Measurements from ENCODE around the gene CRYGS.

The CRYGS gene

DNA sequence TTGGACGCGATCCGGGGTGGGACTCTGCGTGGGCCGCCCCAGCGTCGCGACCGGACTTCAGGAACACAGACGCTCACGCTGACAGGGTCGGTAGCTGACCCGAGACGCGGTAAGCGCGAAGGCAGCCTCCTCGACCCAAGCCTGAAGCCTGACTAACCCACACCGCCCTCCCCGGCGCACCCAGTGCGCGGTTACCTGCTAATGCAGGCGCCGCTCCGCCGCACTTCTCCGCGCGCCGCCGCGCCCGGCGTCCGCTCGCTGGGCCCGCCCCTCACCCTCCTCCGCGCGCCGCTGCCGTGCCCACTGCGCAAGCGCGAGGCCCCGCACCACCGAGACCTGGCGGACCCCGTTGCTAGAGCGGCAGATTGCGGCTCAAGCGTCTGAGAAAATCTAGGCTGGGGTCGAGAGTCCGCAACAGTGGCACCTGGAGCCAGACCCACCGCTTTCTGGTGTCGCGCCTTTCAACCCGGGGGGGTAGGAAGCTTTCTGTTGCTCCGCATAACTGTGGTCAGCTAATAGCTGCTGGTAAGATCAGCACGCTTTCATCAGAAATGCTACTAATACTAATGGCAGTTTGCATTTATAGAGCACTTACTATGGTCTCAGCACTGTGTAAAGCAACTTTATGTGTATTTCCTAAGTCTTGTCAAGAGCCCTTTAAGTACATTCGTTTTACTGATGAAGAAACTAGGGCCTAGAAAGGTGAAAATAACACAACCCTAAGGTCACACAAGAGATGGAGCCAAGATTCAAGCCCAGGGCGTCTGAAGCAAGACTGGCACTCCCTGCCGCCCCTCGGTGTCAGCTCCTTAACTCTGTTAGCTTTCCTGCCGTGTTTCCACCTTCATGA is 23.1 kb upstream of the CRYGS start, which contains the start of gene TBCCD1:
Gene TBCCD1 (minus strand): TSS at position 268 of the 850 bp plus-strand sequence. CDS start 3,010 bp downstream, outside the sequence.
- Histone ChIP-seq H3K36me3 (peaks cover 5 to 24% (median 23%) of the 10 kb centered on the region in 11 experiments; a peak in 21 of 22 replicates), H3K9me3 (replicated peaks in 1 of 11) (no peaks in the 10 kb centered on the region), H3K27me3 (no peaks in the 10 kb centered on the region), H3K27ac (peak within 1 kb of the TSS; percentile 75 to 89 (median 81)), H3K4me1 (peaks cover 42 to 63% (median 47%) of the 10 kb centered on the region in 10 experiments), H3K4me2 (peak within 1 kb of the TSS; percentile 85 to 97 (median 95)), H3K4me3 (peak within 1 kb of the TSS; percentile 74 to 98 (median 88)), H3K9ac (peak within 1 kb of the TSS; percentile 86 to 94 (median 90)), H4K20me1 (peaks cover 0 to 14% (median 5%) of the 10 kb centered on the region in 11 experiments; a peak in 8 of 22 replicates)
- TF ChIP-seq Cebpa-rat (IDR thresholded peaks at IDR 0.05), result no peak

DNA sequence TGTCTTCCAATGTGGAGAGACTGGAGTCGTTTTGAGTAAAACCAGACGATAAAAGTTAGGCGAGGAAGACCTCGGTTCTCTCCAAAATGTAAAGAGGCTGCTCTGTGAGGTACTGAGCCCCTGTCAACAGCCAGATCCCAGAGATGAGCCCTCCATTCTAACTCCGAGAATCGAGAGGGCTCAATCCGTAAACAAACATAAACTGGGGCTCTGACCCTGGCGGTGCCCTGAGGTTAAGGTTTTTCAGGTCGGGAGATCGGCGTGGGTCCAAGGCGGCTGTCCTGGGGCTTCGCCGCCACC is 22.5 kb upstream of the CRYGS start:
- H3K4me1 ChIP-seq, result peaks cover 37 to 57% (median 41%) of the 10 kb centered on the region in 10 experiments
- peaks cover 7 to 25% (median 24%) of the 10 kb centered on the region in 11 experiments; a peak in 21 of 22 replicates for H3K36me3 ChIP-seq
- H3K27ac ChIP-seq, result peak overlapping the region; percentile 75 to 89 (median 81)
- H3K4me2 ChIP-seq, result peak overlapping the region; percentile 83 to 97 (median 95)
- H3K9ac ChIP-seq, result peak overlapping the region; percentile 86 to 94 (median 90)
- peaks cover 0 to 9% (median 0%) of the 10 kb centered on the region in 11 experiments; a peak in 6 of 22 replicates for H4K20me1 ChIP-seq
- H3K27me3 ChIP-seq, result no peaks in the 10 kb centered on the region
- H3K9me3 ChIP-seq (replicated peaks in 1 of 11), result no peaks in the 10 kb centered on the region
- peak overlapping the region; percentile 74 to 98 (median 88) for H3K4me3 ChIP-seq
- no peak for TF ChIP-seq Cebpa-rat (IDR thresholded peaks at IDR 0.05)

DNA sequence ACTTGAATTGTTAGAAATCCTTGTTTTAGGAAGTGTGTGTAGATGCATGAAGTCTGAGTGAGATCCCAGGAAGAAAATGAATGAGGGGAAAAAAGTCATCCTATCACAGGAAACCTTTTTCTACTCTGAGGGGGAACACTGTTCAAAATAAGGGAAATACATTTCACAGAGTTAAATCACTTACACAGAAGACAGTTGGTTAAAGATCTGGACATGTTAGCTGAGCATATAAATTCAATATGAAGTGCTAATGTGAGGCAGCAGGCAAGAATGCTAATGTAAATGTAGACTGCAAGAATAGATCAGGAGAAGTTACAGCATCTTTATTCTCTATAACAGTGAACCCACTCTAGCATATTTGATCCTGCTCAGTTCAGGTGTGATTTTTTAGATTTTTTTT is 20.4 kb upstream of the CRYGS start:
- no peak for TF ChIP-seq Cebpa-rat (IDR thresholded peaks at IDR 0.05)
- Histone ChIP-seq H3K9me3 (replicated peaks in 1 of 11) (no peaks in the 10 kb centered on the region), H3K4me2 (0 out of 22 replicates have a peak overlapping the region, but pooled peaks of 1 of the 11 experiments have one; percentile 94)

DNA sequence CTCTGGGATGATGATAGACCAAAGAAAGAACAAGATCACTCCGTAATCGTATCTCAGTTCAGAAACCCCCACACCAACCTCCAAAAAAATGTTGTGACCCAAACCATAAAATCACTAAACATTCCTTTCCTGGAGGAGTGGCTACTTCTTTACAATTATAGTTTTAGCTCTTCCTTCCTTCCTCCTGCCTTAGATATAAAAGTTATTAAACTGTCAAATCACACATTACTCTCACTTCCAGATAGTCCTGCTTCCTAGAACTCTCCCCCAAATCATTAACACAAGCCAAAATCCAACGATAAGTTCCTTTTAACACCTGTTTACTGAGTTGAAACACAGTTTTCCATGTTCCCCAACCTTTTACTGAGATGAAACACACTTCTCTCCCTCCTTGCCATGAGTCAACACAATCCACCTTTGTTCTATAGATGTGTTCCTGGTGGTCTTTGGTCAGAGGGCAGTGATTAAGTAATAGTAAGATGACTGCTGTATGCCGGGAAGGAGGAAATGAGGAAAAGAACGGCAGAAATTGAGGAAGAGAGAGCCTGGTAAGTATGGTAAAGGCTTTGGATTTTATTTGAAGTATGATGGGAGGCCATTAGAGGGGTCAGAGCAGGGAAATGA is 8.3 kb upstream of the CRYGS start:
- peaks cover 78 to 99% (median 94%) of the 10 kb centered on the region in 11 experiments for H3K36me3 ChIP-seq

More for the DNA sequence above, 20.4 kb upstream of the CRYGS start:
- Histone ChIP-seq H3K4me1 (peaks cover 27 to 49% (median 32%) of the 10 kb centered on the region in 10 experiments), H3K4me3 (no peak overlapping the region), H3K27me3 (no peaks in the 10 kb centered on the region), H3K9ac (no peak overlapping the region), H3K27ac (no peak overlapping the region), H3K36me3 (peaks cover 17 to 45% (median 39%) of the 10 kb centered on the region in 11 experiments; a peak in 21 of 22 replicates), H4K20me1 (peaks cover 0 to 6% (median 0%) of the 10 kb centered on the region in 11 experiments; a peak in 1 of 22 replicates)

DNA sequence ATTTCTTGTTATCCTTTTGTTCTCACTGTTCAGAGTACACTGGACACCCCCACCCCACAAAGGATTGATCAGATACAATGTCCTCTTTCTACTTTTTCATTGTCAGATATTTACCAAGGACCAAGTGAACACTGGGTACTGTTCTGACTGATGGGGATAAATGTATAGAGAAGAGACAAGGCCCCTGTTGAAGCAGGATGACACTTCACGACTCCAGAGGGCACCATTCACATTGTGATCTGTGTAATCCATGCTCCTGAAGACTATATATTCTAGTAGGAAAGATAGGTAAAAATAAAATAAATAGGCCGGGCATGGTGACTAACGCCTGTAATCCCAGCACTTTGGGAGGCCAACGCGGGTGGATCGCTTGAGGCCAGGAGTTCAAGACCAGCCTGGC is 7.2 kb upstream of the CRYGS start:
- TF ChIP-seq Cebpa-rat (IDR thresholded peaks at IDR 0.05), result no peak
- H3K9ac ChIP-seq, result no peak overlapping the region
- H4K20me1 ChIP-seq, result no peaks in the 10 kb centered on the region
- no peak overlapping the region for H3K27ac ChIP-seq
- no peak overlapping the region for H3K4me2 ChIP-seq
- peaks cover 0 to 12% (median 0%) of the 10 kb centered on the region in 10 experiments; a peak in 5 of 20 replicates for H3K4me1 ChIP-seq
- no peaks in the 10 kb centered on the region for H3K9me3 ChIP-seq (replicated peaks in 1 of 11)
- H3K4me3 ChIP-seq, result no peak overlapping the region
- peaks cover 75 to 99% (median 92%) of the 10 kb centered on the region in 11 experiments for H3K36me3 ChIP-seq
- H3K27me3 ChIP-seq, result no peaks in the 10 kb centered on the region

More for the DNA sequence above, 8.3 kb upstream of the CRYGS start:
- no peaks in the 10 kb centered on the region for H4K20me1 ChIP-seq
- no peaks in the 10 kb centered on the region for H3K9me3 ChIP-seq (replicated peaks in 1 of 11)
- no peak overlapping the region for H3K4me3 ChIP-seq
- no peaks in the 10 kb centered on the region for H3K27me3 ChIP-seq
- H3K9ac ChIP-seq, result no peak overlapping the region
- no peak overlapping the region for H3K27ac ChIP-seq
- H3K4me1 ChIP-seq, result peaks cover 0 to 12% (median 0%) of the 10 kb centered on the region in 10 experiments; a peak in 5 of 20 replicates
- no peak for TF ChIP-seq Cebpa-rat (IDR thresholded peaks at IDR 0.05)
- peak overlapping the region in 2 of 11 experiments; percentile 32 to 39; a peak in 2 of 22 replicates for H3K4me2 ChIP-seq

DNA sequence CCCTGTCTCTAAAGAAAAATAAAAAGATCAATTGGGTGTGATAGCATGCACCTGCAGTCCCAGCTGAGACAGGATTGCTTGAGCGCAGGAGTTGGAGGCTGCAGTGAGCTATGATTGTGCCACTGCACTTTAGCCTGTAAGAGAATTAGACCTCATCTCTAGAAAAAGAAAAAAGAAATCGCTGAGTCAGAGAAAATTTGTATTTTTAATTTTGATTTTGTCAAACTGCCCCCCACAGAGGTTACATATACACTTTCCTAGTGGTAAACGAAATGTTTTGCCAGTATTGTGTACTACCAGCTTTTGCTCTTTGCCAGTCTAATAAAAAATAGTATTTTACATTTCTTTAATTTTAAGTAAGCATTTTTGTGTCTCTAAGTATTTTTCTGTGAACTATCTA is 5.3 kb upstream of the CRYGS start:
- Histone ChIP-seq H3K4me3 (no peak overlapping the region), H3K9me3 (replicated peaks in 1 of 11) (no peaks in the 10 kb centered on the region), H3K9ac (0 out of 22 replicates have a peak overlapping the region, but pooled peaks of 1 of the 11 experiments have one; percentile 11), H3K27me3 (no peaks in the 10 kb centered on the region), H3K4me2 (no peak overlapping the region), H4K20me1 (no peaks in the 10 kb centered on the region), H3K4me1 (peaks cover 0 to 12% (median 0%) of the 10 kb centered on the region in 10 experiments; a peak in 5 of 20 replicates), H3K36me3 (peaks cover 61 to 91% (median 77%) of the 10 kb centered on the region in 11 experiments), H3K27ac (no peak overlapping the region)
- TF ChIP-seq Cebpa-rat (IDR thresholded peaks at IDR 0.05), result no peak

DNA sequence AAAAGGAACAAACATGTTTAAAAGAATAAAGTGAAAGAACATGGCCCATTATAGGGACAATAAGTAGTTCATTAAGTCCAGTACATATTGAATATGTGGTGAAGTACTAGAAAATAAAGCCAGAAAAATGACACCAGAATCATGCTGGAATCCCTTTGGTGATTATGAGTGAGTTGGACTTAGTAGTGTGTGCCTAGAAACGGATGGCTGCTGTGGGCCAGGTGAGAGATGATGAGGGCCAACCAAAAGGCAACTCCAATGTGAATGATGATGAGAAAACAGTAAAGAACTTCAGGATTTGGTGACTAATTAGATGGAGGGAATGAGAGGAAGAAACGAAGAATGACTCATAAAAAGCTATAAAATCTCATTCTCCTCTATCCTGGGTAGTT is 3.3 kb downstream of the CRYGS start:
- no peak overlapping the region for H3K4me3 ChIP-seq
- H3K4me1 ChIP-seq, result peaks cover 0 to 19% (median 0%) of the 10 kb centered on the region in 10 experiments; a peak in 7 of 20 replicates
- H3K27me3 ChIP-seq, result no peaks in the 10 kb centered on the region
- no peak overlapping the region for H3K9ac ChIP-seq
- H3K36me3 ChIP-seq, result peaks cover 3 to 27% (median 13%) of the 10 kb centered on the region in 11 experiments; a peak in 15 of 22 replicates
- 0 out of 22 replicates have a peak overlapping the region, but pooled peaks of 1 of the 11 experiments have one; percentile 1 for H3K4me2 ChIP-seq
- 0 out of 22 replicates have a peak, but pooled peaks cover 0 to 4% (median 0%) of the 10 kb centered on the region in 11 experiments for H4K20me1 ChIP-seq
- TF ChIP-seq Cebpa-rat (IDR thresholded peaks at IDR 0.05), result no peak
- no peaks in the 10 kb centered on the region for H3K9me3 ChIP-seq (replicated peaks in 1 of 11)
- H3K27ac ChIP-seq, result no peak overlapping the region

DNA sequence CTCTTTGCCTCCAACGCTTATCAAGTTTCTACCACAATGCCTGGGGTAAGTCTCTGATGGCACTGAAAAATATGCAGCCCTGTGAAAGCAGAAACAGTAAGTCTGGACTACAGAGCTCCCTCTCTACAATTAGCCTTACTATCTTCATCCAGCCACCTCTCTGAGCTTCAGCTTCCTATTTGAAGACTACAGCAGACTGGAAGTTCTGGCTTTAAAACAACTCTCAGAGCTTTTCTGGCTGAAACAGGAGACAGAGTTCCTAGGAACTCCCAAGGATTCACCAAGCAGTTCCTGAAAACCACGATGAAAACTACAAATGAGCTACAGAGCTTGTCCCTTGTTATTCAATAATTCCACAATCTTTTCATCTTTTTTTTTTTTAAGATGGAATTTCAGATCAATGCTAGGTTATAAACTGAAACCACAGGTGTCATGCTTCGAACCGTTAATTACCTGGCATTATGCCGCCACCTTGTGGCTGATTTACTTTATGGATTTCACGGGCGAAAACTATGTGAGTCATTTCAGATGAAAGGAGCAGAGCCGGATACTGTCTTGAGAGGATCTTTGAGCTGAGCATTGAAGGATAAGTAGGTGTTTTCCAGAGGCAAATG is 3.9 kb downstream of the CRYGS start:
- Histone ChIP-seq H3K9me3 (replicated peaks in 1 of 11) (no peaks in the 10 kb centered on the region), H3K27ac (no peak overlapping the region), H3K9ac (no peak overlapping the region), H3K4me3 (no peak overlapping the region), H3K36me3 (peaks cover 3 to 27% (median 13%) of the 10 kb centered on the region in 11 experiments; a peak in 15 of 22 replicates), H3K4me2 (0 out of 22 replicates have a peak overlapping the region, but pooled peaks of 1 of the 11 experiments have one; percentile 1), H3K27me3 (no peaks in the 10 kb centered on the region), H3K4me1 (peaks cover 0 to 19% (median 0%) of the 10 kb centered on the region in 10 experiments; a peak in 7 of 20 replicates), H4K20me1 (0 out of 22 replicates have a peak, but pooled peaks cover 0 to 4% (median 0%) of the 10 kb centered on the region in 11 experiments)
- no peak for TF ChIP-seq Cebpa-rat (IDR thresholded peaks at IDR 0.05)

Data from BLaER1 treated with 17β-estradiol and CSF1 and Interleukin-3, amounts not matched to agents 10 nM and 100 nM (cell line).